ENCODE data around the gene LRIT3.

GRCh38 chr4:109873791-109874514 is 26.0 kb downstream of the LRIT3 start:
- no peak for TF ChIP-seq CTCF (IDR thresholded peaks at IDR 0.05)
- no peak for TF ChIP-seq POLR2A (IDR thresholded peaks at IDR 0.05)
